Osteocyte (in vitro differentiated cells): Measurements from ENCODE around the gene STK38L. TPM values are rescaled to one million over a fixed set of nuclear protein-coding genes. Genes with fewer than 3 reads are reported as not detected.

Source experiments
- DNase-seq: peaks from one replicate; pipeline ENCODE4 v3.0.0; 2021; ENCODE audit warnings: mixed read lengths; ENCODE audit not compliant: unreplicated experiment; ENCODE audit errors: extremely low spot score
- H3K27ac Mint-ChIP-seq: one replicate; pipeline ENCODE4 v1.8.0; 2021; ENCODE audit warnings: mild to moderate bottlenecking, mixed read lengths; ENCODE audit not compliant: unreplicated experiment
- H3K27me3 Mint-ChIP-seq: one replicate; pipeline ENCODE4 v1.8.0; 2021; ENCODE audit warnings: mixed read lengths; ENCODE audit not compliant: unreplicated experiment
- H3K36me3 Mint-ChIP-seq: one replicate; pipeline ENCODE4 v1.8.0; 2021; ENCODE audit warnings: mixed read lengths; ENCODE audit not compliant: unreplicated experiment
- H3K4me1 Mint-ChIP-seq: one replicate; pipeline ENCODE4 v1.8.0; 2021; ENCODE audit warnings: mixed read lengths; ENCODE audit not compliant: unreplicated experiment
- H3K4me3 Mint-ChIP-seq: one replicate; pipeline ENCODE4 v1.8.0; 2021; ENCODE audit warnings: mild to moderate bottlenecking, moderate library complexity, mixed read lengths; ENCODE audit not compliant: unreplicated experiment
- H3K9me3 Mint-ChIP-seq: one replicate; pipeline ENCODE4 v1.8.0; 2021; ENCODE audit warnings: mixed read lengths; ENCODE audit not compliant: unreplicated experiment
- total RNA-seq: library from RNA; stranded (reverse); gene quantifications from 2 replicates; pipeline ENCODE4 v1.2.1, GENCODE V29; 2021
- TF ChIP-seq, protein P1 (sequence below): fragments of 200-600 bp; sonication (generic); IDR thresholded peaks from 2 replicates; pipeline ENCODE4 v1.5.0; 2021; ENCODE audit warnings: antibody characterized with exemption, mild to moderate bottlenecking, moderate library complexity

Gene STK38L
- total RNA-seq, 1 donor from 2014 or later = 81.3 TPM

DNA sequence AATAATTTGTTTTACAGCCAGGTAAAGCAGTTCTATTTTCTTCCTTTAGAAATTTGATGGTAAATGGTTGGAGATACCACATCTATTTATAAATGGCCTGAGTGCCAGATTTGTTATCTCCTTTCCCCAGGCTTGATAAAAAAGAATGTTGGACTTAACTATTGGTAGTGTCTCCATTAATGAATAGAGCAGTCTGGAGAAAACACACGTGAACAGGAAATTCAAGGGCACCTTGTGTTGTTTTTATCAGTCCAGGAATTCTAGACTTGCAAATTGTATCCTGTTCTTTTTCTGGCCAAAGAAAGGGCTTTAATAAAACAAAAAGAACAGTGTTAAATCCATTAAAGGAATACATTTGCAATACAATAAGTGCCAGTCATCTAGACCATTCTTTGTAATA lies 47.8 kb downstream of the STK38L start:
- Mint-ChIP-seq H3K27me3 (no peaks in the 10 kb centered on the region), H3K4me1 (peaks cover 54% of the 10 kb centered on the region), H3K27ac (peak overlapping the region; percentile 41), H3K36me3 (peaks cover 10% of the 10 kb centered on the region), H3K9me3 (no peaks in the 10 kb centered on the region), H3K4me3 (no peak overlapping the region)
- TF ChIP-seq, protein P1, sequence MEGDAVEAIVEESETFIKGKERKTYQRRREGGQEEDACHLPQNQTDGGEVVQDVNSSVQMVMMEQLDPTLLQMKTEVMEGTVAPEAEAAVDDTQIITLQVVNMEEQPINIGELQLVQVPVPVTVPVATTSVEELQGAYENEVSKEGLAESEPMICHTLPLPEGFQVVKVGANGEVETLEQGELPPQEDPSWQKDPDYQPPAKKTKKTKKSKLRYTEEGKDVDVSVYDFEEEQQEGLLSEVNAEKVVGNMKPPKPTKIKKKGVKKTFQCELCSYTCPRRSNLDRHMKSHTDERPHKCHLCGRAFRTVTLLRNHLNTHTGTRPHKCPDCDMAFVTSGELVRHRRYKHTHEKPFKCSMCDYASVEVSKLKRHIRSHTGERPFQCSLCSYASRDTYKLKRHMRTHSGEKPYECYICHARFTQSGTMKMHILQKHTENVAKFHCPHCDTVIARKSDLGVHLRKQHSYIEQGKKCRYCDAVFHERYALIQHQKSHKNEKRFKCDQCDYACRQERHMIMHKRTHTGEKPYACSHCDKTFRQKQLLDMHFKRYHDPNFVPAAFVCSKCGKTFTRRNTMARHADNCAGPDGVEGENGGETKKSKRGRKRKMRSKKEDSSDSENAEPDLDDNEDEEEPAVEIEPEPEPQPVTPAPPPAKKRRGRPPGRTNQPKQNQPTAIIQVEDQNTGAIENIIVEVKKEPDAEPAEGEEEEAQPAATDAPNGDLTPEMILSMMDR = no peak
- no peak for DNase-seq

DNA sequence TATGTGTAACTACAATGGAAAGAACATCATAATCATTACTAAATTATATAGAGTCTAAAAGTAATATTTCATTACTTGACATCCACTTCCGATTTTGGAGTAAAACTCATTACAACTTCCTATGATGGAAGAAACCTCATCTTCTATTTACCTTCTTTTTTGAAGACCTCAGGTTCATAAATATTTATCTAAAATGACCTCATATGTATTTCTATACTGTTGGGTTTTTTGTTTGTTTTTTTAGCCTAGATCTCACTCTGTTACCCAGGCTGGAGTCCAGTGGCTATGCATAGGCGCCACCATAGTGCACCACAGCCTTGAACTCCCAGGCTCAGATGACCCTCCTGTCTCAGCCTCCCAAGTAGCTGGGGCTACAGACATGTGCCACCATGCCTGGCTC lies 48.6 kb downstream of the STK38L start:
- TF ChIP-seq, protein P1 = no peak
- no peaks in the 10 kb centered on the region for H3K9me3 Mint-ChIP-seq
- DNase-seq = no peak
- no peaks in the 10 kb centered on the region for H3K27me3 Mint-ChIP-seq
- peaks cover 55% of the 10 kb centered on the region for H3K4me1 Mint-ChIP-seq
- no peak overlapping the region for H3K4me3 Mint-ChIP-seq
- peak overlapping the region; percentile 80 for H3K27ac Mint-ChIP-seq
- peaks cover 11% of the 10 kb centered on the region for H3K36me3 Mint-ChIP-seq

DNA sequence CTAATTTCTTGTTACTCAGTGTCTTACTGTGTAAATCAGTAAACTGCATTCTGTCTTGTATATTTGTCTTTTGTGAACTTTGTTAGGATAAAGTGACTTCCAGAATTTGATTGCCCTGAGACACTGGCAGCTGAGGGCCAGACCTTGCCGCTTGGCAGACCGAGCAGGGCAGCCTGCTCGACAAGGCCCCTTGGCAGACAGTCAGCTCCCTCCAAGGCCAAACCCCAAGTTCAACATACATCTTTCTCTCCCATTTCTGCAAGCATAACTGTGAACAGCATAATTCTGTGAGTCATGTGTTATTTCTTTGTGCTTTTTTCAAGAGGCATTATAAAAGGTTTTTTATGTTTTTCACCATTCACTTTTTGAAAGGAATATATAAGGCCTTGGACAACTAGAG lies 49.4 kb downstream of the STK38L start:
- Mint-ChIP-seq H3K36me3 (peaks cover 17% of the 10 kb centered on the region), H3K9me3 (peaks cover 3% of the 10 kb centered on the region), H3K27me3 (no peaks in the 10 kb centered on the region), H3K27ac (peak overlapping the region; percentile 80), H3K4me3 (no peak overlapping the region), H3K4me1 (peaks cover 62% of the 10 kb centered on the region)
- TF ChIP-seq, protein P1 = no peak
- no peak for DNase-seq

DNA sequence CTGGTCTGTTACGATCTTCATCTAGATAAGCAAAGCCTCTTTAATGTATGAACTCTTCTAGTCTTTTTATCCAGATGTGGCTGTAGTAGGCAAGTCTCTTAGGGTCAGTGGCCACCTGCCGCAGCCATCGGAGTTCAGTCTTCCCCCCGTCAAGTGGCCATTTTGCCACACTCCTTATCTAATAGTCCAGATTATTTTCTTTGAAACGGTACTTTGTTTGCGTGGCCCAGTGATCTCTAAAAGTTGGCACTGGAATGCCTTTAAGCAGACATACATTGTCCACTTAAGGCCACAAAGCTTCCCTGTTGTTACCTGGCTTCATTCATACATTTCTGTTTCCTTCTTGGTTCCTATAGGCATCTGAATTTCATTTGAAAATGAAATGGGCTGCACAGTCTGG lies 52.6 kb downstream of the STK38L start:
- H3K4me1 Mint-ChIP-seq = peaks cover 65% of the 10 kb centered on the region
- no peaks in the 10 kb centered on the region for H3K27me3 Mint-ChIP-seq
- H3K9me3 Mint-ChIP-seq = peaks cover 10% of the 10 kb centered on the region
- peaks cover 39% of the 10 kb centered on the region for H3K36me3 Mint-ChIP-seq
- H3K27ac Mint-ChIP-seq = no peak overlapping the region
- H3K4me3 Mint-ChIP-seq = no peak overlapping the region
- no peak for DNase-seq
- TF ChIP-seq, protein P1 = no peak

DNA sequence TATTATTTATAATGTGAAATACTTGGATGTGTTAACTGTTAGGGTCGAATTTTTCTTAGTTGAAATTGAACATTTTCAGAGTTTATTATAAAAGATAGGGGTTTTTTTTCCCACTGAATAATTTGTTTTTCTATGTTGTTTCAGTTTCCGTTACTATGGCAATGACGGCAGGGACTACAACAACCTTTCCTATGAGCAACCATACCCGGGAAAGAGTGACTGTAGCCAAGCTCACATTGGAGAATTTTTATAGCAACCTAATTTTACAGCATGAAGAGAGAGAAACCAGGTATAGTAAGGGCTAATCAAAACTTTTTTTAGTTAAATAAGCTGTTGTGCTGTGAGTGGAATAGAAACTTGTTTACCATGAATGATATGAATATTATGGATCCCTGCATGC lies 53.5 kb downstream of the STK38L start:
- Mint-ChIP-seq H3K27ac (peak overlapping the region; percentile 47), H3K4me1 (peaks cover 61% of the 10 kb centered on the region), H3K9me3 (peaks cover 10% of the 10 kb centered on the region), H3K36me3 (peaks cover 43% of the 10 kb centered on the region), H3K27me3 (no peaks in the 10 kb centered on the region), H3K4me3 (no peak overlapping the region)
- no peak for DNase-seq
- TF ChIP-seq, protein P1 = no peak
